HG02763 (cell line): Measurements from ENCODE around the gene SGCA.

Experiments
- ATAC-seq: cut with Tn5 transposase; IDR thresholded peaks from one replicate; pipeline ENCODE4 v1.9.1; 2021; ENCODE audit warnings: mild to moderate bottlenecking, moderate library complexity; ENCODE audit not compliant: unreplicated experiment

Gene SGCA

DNA sequence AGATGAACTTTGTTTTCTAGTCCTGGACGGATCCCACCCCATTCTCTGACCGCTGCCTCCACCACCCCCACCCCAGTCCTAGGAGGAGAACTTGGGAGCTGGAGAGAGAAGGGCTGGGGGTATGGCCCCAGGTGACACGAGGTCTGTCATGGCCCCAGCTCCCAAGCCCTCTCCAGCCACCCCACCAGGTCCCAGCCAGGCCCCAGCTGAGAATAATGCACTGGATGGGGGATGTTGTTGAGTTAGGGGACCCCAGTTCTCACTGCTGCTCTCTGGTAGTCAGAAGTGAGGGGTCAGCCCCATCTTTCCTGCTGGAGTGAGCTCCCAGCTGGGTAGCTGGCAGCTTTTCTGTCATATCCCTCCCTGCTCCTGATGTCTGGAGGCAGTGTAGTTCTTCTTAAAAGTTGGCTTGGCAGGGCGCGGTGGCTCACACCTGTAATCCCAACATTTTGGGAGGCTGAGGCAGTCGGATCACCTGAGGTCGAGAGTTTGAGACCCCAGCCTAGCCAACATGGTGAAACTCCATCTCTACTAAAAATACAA is 40.2 kb downstream of the SGCA start:
- ATAC-seq: no peak

DNA sequence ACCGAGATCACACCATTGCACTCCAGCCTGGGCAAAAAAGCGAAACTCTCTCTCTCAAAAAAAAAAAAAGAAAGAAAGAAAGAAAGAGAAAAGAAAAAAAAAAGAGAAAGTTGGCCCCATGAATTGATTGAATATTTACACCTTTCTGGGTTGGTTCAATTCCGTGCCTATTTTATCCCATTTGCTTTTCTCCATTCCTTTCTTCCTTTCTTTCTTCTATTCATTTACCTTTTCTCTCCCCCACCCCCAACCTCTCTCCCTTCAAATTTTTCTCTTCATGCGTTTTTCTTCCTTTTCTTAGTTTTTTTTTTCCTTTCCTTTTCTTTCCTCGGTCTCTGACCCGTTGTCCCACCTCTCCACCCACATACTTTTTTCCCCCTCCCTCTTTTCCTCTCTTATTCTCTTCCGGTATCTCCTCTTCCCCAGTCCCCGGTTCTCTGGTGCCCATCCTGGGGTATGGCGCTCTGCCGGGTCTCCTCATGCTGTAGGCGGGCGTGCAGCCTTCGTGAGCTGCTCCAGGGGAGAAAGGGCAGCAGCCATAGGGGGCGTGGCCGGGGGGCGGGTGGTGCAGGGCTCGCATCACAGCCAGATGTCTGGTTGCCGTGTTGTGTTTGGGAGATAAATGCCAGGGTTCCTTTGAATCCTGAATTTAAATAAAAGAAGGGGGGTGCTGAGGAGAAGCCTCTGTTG is 40.9 kb downstream of the SGCA start:
- ATAC-seq: no peak

- no peak for ATAC-seq
Measured at GRCh38 chr17:50207315-50207714, 41.5 kb downstream of the SGCA start.

DNA sequence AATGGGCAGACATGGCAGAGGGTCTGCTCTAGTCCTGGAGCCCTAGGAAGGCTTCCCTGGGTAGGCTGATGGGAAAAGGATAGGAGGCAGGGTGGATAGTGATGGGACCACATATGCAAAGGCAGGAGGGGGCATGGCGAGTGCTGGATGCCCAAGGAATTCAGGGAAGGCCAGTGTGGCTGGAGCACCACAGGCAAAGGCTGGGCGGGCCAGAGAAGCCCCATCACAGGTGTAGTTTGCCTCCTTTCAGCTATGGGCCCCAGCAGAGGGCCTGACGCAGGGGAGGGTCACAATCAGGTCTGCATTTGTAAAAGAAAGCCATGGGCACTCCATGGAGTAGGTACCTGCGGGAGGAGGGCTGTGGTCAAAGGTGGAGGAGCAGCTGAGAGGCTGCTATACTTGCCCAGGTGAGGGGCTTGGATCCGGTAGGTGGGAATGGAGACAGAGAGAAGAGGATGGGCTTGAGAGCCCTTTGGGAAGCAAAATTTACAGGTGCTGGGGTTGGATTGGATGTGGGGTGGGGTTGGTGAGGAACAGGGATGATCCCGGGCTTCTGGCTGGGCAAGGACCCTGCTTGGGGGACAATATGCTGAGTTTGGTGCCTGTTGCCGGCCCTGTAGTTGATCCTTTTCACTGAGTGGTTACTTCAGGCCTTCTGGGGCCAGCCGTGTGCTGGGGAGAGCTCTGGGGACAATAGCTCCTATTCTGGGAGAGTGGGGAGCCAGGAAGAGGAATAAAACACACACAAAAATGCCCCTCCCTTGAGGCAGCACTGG is 42.2 kb downstream of the SGCA start:
- ATAC-seq: no peak

DNA sequence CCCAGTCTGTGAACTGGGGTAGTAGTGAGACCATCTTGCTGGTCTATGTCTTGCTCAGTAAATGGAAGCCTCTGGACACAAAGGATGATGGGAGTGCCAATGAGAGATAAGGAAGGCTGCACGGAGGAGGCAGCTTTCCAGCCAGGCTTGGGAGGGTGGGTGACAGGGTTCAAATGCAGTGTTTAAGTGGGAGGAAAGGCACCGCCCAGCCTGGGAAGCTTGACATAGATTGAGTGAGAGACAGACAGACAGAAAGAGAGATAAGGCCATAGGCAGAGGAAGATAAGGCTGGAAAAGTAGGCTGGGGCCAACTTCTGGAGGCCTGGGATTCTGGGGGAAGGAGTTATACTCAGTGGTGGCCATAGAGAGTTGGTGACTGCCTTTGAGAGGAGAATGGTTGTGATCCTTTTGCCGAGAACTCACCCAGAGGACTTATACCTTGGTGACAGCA is 42.8 kb downstream of the SGCA start:
- ATAC-seq: no peak

DNA sequence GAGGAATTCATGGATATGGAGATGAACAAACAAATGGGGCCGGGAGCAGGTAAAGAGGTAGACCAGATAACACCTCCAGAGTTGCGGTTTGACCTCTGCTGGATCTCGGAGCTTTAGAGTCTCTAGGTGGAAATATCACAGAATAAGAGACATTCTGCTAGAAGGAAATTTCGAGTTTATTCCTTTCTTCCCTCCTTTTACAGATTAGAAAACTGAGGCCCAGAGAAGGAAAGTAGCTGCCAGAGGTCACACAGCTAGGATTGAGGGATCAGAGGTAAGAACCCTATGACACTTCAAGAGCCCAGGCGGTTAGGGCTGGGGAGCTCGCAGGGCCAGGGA is 43.3 kb downstream of the SGCA start:
- ATAC-seq: no peak

DNA sequence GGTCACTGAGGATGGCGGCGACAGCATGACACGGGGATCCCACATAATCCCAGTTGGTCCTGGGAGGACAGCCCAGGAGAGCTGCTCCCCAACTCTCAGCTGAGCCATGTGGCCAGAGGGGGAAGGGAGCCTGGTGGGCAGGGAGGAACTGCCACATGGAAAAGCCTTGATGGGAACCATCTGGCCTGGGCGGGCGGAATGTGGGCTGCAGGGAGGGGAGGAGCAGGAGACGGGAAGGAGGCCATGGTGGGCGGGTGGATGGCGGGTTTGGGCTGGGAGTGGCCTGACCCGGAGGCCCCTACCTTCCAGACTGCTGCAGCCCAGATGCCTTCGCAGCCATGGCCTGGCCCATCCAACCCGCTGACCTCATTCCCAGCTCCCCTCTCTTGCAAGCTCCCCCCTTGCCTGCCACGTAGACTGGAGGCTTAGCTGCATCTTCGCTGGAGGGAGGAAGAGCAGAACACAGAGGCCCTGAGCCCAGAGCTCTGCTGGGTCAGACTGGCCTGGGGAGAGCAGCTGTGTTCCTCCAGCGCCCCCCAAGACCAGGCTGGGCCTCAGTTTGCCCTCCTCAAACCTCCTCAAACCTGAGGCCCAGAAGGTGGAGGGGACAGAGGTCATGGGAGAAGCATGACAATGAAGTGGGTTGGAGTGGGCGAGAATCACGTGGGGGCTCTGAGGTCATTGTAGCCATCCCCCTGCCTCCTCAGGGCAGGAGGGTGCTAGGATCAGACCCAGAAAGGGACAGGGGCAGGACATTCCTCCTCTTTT is 43.9 kb downstream of the SGCA start:
- no peak for ATAC-seq

- ATAC-seq: no peak
Measured at GRCh38 chr17:50210240-50211225, 44.7 kb downstream of the SGCA start.

- no peak for ATAC-seq
Measured at GRCh38 chr17:50211249-50212120, 45.7 kb downstream of the SGCA start.

DNA sequence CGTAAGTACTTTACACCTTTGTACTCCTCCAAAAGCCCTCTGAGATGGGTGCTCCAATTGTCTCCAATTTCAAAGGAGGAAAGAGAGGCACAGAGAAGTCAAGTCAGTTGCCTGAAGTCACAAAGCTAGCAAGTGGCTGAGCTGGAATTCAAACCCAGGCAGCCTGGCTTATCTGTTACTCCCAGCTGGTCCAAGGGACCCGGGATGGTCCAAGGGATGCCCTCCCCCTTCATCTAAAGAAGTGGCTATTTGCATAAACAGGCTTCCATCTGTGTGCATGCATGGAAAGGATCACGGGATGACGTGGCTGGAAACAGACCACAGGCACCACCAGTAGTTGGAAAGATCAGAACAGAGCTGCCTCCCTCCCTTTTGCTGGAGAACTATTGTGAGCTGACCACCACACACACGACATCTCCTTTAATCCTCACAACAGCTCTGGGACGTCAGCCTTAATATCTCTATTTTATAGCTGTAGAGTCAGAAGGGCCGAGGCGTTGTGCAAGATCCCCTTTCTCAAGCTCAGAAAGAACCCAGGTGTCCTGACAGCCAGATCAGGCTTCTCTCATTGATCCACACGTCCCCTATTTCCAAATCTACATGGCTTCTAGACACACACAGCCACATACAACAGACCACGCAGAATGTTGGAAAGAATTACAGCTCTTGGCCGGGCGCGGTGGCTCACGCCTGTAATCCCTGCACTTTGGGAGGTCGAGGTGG is 46.5 kb downstream of the SGCA start:
- ATAC-seq: no peak

DNA sequence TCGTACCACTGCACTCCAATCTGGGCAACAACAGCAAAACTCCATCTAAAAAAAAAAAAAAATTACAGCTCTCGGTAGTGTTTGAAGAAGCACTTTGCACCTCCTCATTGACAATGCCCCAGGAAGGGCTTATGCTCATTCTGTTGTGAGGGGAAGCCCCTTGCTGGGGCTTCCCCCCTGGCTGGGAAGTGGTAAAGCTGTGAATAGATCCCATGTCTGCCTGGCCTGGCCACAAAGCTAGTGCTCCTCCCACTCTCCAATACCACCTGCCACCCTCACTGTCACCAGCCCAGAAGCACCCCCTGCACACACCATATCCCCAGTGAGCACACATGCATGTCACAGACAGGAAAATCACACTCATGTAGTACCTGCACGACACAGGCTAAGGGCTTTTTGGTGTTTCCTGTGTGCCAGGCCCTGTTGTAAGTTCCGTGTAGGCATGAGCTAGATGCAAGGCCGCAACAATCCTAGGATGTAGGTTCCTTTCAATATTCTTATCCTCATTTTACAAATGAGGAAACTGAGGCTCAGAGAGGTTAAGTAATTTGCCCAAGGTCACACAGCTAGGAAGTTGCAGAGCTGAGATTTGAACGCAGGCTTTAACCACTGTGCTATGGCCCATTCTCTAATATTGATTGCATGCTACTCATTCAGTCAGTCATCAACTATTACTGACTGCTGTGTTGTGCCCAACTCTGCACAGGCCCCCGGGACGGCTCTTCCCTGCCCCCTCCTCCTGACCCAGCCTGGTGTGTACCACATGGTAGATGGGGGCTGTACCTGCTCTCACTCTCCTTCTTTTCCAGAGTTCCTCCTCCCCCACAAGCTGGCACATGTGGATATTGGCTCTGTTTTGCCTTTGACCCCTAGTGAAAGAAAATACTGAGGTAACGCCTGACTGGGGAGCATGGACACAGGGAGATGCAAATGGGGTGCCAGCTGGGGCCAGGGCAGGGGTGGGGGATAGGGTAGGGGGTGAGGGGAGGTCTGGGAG is 47.5 kb downstream of the SGCA start:
- ATAC-seq: peak; percentile 85

- no peak for ATAC-seq
Measured at GRCh38 chr17:50214976-50215760, 49.4 kb downstream of the SGCA start.

DNA sequence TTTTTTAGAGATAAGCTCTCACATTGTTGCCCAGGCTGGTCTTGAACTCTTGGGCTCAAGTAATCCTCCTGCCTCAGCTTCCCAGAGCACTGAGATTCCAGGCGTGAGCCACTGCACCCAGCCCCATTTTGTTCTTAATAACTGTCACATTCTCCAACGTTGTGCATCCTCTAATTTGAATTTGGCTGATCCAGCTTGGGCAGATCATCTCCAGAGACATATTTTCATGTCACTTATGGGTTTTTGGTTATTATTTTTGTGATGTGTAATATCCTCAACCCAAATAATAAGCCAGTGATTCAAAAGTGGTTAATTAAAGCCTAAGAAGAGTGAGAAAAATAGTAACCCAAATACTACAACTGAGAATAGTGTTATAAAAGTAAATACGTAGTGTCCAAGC is 51.8 kb downstream of the SGCA start:
- no peak for ATAC-seq

GRCh38 chr17:50218071-50218759 is 52.4 kb downstream of the SGCA start:
- no peak for ATAC-seq

DNA sequence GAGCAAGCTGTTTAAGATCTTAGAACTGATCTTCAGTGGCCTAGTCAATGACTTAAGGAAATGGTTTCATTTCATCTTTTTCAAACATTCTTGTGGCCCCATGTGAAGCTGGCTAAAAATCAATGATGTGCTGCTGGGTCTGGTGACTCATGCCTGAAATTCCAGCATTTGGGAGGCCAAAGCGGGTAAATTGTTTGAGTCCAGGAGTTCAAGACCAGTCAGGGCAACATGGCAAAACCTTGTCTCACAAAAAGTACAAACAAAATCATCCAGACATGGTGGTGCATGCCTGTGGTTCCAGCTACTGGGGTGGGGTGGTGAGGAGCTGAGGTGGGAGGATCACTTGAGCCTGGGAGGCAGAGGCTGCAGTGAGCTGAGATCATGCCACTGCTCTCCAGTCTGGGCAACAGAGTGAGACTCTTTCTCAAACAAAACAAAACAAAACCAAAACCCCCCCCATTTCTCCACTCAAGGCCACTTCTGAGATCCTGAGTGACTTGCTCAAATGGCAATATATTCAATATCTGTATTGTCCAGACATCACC is 53.0 kb downstream of the SGCA start:
- ATAC-seq: no peak

DNA sequence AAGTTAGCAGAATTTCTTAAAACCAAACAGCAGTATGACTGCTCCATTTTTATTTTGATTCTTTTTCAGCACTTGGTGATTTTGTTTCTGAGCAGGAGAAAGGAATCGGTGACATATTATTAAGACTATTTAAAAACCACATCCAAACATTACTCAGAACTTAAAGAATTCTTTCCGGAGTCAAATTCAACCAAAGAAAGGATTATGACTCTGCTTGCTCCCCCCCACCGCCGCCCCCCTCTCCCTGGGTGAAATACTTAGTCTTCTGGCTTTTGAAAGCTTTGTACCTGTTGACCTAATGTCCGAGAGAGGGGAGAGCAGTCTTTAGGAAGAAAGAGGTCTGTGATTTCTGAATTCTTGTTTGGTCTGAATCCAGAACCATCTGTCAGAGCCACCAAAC is 53.5 kb downstream of the SGCA start:
- no peak for ATAC-seq
